Stromal cell of bone marrow (primary cell): ENCODE measurements around the gene TMEM63B.
"Not testable (repeated sequence)": the region's sequence is repeated elsewhere in the genome, so short reads cannot be mapped to it uniquely, and the experiment has no call there.

Experiments
- DNase-seq: peaks from one replicate; pipeline ENCODE4 v3.0.0-alpha.2; 2012; ENCODE audit warnings: low read depth

Gene TMEM63B

DNA sequence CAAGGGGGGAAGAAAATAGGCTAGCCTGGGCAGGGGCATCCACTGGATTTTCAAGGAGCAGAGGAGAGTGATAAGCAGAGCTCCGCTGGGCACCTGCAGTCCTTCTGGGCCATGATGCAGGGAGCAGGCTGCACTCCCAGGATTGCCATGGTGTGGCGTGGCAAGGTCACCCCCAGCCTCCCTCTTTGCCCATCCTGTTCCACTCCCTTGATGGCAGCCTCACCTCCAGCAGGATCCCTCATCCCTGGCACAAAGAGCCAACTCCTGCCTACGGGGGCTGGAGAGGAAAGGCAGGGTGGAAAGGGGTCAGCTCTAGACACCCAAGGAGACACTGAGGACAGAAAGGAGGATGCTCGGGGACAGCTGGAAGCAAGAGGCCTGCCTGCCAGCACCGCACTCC is 67.0 kb downstream of the TMEM63B start:
- DNase-seq: no peak

DNA sequence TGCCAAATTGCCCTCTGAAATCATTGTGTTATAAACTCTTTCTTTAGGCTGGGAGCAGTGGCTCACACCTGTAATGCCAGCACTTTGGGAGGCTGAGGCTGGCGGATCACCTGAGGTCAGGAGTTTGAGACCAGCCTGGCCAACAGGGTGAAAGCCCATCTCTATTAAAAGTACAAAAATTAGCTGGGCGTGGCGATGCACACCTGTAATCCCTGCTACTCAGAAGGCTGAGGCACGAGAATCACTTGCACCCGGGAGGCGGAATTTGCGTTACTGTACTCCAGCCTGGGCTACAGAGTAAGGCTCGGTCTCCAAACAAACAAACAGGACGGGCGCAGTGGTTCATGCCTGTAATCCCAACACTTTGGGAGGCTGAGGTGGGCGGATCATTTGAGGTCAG is 69.0 kb downstream of the TMEM63B start:
- DNase-seq: not testable (repeated sequence)

DNA sequence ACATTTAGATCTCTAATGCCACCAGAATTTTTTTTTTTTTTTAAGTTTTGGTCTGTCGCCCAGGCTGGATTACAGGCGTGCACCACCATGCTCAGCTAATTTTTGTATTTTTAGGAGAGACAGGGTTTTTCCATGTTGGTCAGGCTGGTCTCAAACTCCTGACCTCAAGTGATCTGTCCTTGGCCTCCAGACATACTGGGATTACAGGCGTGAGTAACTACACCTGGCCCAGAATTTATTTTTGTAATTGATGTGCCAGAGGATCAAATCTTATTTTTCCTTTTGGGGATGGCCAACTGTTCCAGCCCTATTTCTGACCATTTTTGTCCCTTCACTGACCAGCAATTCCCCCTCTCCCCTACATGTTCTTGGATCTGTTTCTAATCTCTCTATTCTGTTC is 71.3 kb downstream of the TMEM63B start:
- no peak for DNase-seq

DNA sequence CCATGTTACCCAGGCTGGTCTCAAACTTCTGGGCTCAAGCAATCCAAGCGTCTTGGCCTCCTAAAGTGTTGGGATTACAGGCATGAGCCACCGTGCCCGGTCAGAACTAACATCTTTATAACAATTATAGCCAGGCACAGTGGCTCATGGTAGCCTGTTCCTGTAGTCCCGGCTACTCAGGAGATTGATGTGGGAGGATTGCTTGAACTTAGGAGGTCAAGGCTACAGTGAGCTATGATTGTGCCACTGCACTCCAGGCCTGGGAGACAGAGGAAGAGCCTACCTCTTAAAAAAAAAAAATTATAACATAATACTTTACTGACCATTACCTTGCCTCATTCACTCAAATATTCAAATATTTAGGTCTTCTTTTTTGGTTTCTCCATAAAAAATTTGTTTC is 72.5 kb downstream of the TMEM63B start:
- no peak for DNase-seq

DNA sequence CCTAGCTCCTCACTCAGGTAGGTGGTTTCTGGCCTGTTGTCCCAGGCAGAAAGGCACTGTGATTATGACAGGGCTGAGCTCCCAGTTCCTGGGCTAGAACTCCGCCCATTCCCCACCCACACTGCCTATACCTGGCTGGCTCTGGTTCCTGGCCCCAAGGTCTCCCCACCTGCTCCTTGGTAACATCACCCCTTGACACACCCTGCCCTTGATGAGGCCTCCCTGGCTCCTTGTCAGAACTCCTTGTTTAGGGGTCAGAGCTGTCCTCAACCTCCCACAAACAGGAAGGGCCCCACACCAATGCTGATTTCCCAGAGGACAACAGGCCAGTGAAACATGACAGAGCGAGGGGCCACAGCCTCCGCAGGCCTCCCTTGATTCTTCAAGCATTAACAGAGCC is 73.8 kb downstream of the TMEM63B start:
- DNase-seq: no peak

DNA sequence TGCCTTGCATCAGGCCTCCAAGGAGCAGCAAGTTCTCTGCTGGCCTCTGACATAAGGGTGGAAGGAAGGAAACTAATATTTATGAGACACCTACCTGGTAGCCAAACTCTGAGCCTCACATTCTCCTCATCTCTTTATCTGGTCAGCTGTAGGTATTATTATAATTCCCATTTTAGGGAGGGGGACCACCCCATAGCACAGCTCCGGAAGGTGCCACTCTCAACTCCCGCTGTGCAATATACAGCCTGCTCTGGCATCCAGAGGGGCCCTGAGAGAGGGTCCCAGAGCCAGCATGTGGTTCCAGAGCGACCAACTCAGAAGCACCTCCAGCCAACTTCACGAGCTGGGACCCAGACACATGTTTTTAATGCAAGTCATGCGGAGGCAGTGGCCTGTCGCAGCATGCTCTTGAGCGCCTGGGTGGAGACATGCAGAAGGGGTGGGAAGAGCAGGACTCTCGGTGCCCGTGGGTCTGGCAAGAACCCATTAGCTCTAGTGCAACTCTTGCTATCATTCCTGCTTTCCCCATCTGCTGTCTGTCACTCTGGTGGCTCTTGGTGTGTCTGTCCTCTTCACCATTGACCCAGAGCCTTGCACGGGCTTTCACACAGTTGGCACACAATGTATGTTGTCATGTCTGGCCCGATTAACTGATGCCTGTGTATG is 74.4 kb downstream of the TMEM63B start:
- DNase-seq: no peak

DNA sequence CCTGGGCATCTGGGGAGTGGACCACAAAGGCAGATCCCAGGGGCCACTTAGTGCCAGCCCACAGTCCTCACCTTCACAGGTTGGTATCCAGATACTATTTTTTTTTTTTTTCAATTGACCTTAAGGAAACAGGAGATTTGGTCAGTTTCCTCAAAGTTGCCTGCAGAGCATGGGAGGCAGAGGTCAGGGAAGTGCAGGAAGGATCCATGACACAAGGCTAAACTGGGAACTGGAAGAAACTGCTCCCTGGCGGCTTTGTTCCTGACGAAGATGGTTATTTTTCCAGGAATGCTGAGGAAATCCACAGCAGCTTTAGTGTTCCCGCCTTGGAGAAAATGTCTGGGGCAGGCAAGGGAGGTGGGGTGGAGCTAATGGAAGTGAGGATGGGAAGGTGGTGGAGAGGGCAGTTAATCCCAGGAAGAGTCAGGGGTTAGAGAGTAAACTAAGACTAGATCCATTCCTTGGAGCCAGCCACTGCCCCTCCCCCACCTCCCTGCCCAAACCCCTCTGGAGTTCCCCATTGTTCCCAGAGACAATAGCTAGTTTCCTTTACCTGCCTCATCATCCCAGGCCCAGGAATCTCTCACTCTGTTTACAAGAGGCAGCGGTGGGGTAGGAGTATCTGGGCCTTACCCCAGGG is 75.1 kb downstream of the TMEM63B start:
- DNase-seq: no peak

DNA sequence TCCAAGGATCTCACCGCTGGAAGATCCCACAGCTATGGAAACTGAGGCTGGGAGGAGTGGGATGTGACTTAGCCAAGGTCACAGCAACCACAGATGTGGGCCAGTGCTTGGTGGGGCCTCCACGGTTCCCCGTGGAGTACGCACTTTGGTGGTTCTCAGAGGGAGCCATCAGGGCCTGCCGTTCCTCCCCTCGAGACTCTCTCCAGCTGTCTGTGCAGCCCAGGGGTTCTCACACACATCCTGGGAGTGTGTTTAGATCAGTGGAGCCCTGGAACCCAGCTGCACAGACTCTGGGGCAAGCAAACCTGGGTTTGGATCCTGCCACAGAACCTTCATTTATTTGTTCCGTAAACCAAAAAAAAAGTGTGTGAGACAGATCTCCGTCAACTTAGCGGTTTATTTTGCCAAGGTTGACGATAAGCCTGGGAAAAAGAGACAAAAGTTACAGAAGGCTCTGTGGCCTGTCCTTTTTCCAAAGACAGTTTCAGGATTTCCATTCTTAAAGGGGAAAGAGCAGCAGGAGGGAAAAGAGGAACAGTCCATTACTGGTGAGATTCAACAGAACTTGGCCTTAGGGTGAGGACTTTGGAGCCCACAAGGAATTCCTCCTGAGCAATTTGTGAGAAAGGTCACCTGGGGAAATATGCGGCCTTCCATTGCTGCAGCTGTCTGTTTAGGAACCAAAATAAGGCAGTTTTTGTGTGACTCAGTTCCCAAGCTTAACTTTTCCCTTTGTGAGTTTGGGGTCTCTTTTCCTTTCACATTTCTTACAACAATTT is 75.8 kb downstream of the TMEM63B start:
- DNase-seq: no peak

DNA sequence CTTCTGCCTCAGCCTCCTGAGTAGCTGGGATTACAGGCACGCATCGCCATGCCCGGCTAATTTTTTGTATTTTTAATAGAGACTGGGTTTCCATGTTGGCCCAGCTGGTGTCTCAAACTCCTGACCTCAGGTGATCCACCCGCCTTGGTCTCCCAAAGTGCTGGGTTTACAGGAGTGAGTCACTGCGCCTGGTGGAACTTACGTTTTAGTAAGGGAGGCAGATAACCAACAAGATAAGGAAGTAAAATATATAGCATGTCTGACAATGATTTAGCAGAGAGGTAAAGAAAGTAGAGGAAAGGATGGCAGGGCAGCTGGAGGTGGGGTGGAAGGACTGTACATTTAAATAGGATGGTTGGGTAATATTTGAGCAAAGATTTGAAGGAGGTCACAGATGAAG is 76.6 kb downstream of the TMEM63B start:
- DNase-seq: no peak
